ENCODE results near the gene MFAP1. TPM values are rescaled to one million over a fixed set of nuclear protein-coding genes. Genes with fewer than 3 reads are reported as not detected.

Gene MFAP1
- total RNA-seq, 4 donors from 2014 or later = 10.8 to 26.3 (median 14.7) TPM

- DNase-seq = no peak
- H3K9me3 ChIP-seq = no peaks in the 10 kb centered on the region
- no peak overlapping the region for H3K4me3 ChIP-seq
- intact Hi-C loops (cut with DNase I; ENCODE audit: low total_unique reads) = no loop called here
- no peak for TF ChIP-seq POLR2A (IDR thresholded peaks at IDR 0.05)
- TF ChIP-seq CTCF (IDR thresholded peaks at IDR 0.05 in 4 of 5, conservative IDR thresholded peaks at IDR 0.05 in 1 of 5) = no peak
- in situ Hi-C loops (cut with MboI; ENCODE audit: low sequenced_read_pairs in 4 of 4) = no loop called here
- H3K27ac ChIP-seq = no peak overlapping the region
- no peak for ATAC-seq
- peaks cover 3 to 99% of the 10 kb centered on the region in 2 donors for H3K36me3 ChIP-seq
- no peaks in the 10 kb centered on the region for H3K4me1 ChIP-seq
- no peaks in the 10 kb centered on the region for H3K27me3 ChIP-seq
Measured at GRCh38 chr15:43762824-43763223, 61.7 kb downstream of the MFAP1 start.

MicroRNAs encoded within 50 kb of the gene (microRNA counts, 767-probe panel; counts per million panel counts)
- microRNA hsa-miR-1282 = 356 to 448 counts per million in 2 donors

Small RNA genes within 50 kb of the gene (microRNA-seq; reads per million reads assigned to microRNA genes)
- gene MIR1282 (ENCODE audit: borderline replicate concordance in 2 of 2) = 0 reads per million in 2 donors

Other genes starting within 250 kb of the MFAP1 start
- gene PPIP5K1, start 234.5 kb downstream of the MFAP1 start, total RNA-seq = 10 to 100 TPM; 14.4 to 41.2 (median 16.6) TPM
- gene CKMT1B, start 230.7 kb downstream of the MFAP1 start, total RNA-seq = under 1 TPM in 1 of 4 donors, not detected in 3; 0.46 TPM
- under 1 TPM in 1 of 4 donors, not detected in 3; 0.41 TPM for gene STRC, start 205.9 kb downstream of the MFAP1 start, total RNA-seq
- gene CATSPER2, start 175.8 kb downstream of the MFAP1 start, total RNA-seq = 1 to 10 TPM in 3 of 4 donors, under 1 TPM in 1; 0.29 to 2.1 (median 1.1) TPM
- under 1 TPM in 1 of 4 donors, not detected in 3; 0.41 TPM for gene CKMT1A, start 130.8 kb downstream of the MFAP1 start, total RNA-seq
- 10 to 100 TPM; 26.6 to 45.1 (median 30.3) TPM for gene PDIA3, start 78.3 kb downstream of the MFAP1 start, total RNA-seq
- 1 to 10 TPM; 2.1 to 6.3 (median 2.6) TPM for gene ELL3, start 47.7 kb downstream of the MFAP1 start, total RNA-seq
- gene SERF2, start 32.4 kb downstream of the MFAP1 start, total RNA-seq = 100 to 1,000 TPM; 491 to 646 (median 617) TPM
- gene SERINC4, start 24.5 kb downstream of the MFAP1 start, total RNA-seq = under 1 TPM in 3 of 4 donors, not detected in 1; 0.18 to 0.82 (median 0.29) TPM
- gene HYPK, start 24.1 kb downstream of the MFAP1 start, total RNA-seq = 10 to 100 TPM; 19.5 to 33.9 (median 24.7) TPM
- 1 to 10 TPM in 1 of 4 donors, under 1 TPM in 3; 0.12 to 1.0 (median 0.37) TPM for gene WDR76, start 2.3 kb upstream of the MFAP1 start, total RNA-seq

Measured in gastrocnemius medialis (tissue), 4 donors.